Measurements from ENCODE around the gene LRRC4C. TPM values are rescaled to one million over a fixed set of nuclear protein-coding genes. Genes with fewer than 3 reads are reported as not detected.

LRRC4C gene
- total and polyA plus RNA-seq, 10 of the 15 experiments (the other 5 are each of a cell fraction or from before 2014, with no cell fraction given): 1.5 TPM; not detected in 9

GRCh38 chr11:40100162-40100553, 1359.3 kb downstream of the LRRC4C start (continued):
- TF ChIP-seq, protein P1, sequence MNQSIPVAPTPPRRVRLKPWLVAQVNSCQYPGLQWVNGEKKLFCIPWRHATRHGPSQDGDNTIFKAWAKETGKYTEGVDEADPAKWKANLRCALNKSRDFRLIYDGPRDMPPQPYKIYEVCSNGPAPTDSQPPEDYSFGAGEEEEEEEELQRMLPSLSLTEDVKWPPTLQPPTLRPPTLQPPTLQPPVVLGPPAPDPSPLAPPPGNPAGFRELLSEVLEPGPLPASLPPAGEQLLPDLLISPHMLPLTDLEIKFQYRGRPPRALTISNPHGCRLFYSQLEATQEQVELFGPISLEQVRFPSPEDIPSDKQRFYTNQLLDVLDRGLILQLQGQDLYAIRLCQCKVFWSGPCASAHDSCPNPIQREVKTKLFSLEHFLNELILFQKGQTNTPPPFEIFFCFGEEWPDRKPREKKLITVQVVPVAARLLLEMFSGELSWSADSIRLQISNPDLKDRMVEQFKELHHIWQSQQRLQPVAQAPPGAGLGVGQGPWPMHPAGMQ (IDR thresholded peaks at IDR 0.05; ENCODE audit: borderline replicate concordance): no peak

GRCh38 chr11:40099426-40100161, 1359.9 kb downstream of the LRRC4C start:
- intact Hi-C loops (cut with micrococcal nuclease; ENCODE audit: unreplicated experiment): no loop called here
- Histone ChIP-seq H3K27ac (ENCODE audit: control insufficient read depth, insufficient read depth) (no peak overlapping the region), H3K4me1 (ENCODE audit: control insufficient read depth, insufficient read depth, low read length) (no peaks in the 10 kb centered on the region), H3K4me3 (no peak overlapping the region), H3K9me3 (replicated peaks; ENCODE audit: control insufficient read depth, insufficient read depth, low read length) (no peaks in the 10 kb centered on the region), H3K9ac (ENCODE audit: control insufficient read depth, insufficient read depth, low read length) (no peak overlapping the region), H3K27me3 (replicated peaks in 1 of 2; ENCODE audit: control insufficient read depth in 2 of 2, insufficient read depth in 2 of 2, low read length in 1 of 2) (no peaks in the 10 kb centered on the region), H4K20me1 (ENCODE audit: control insufficient read depth, insufficient read depth) (no peaks in the 10 kb centered on the region), H3K36me3 (ENCODE audit: control insufficient read depth in 2 of 2, insufficient read depth in 2 of 2, low read length in 1 of 2) (no peaks in the 10 kb centered on the region), H3K4me2 (ENCODE audit: control insufficient read depth, insufficient read depth) (no peak overlapping the region), H3K79me2 (ENCODE audit: control insufficient read depth, insufficient read depth, low read length) (no peaks in the 10 kb centered on the region), H2AFZ (ENCODE audit: control insufficient read depth, low read depth, low read length) (no peak overlapping the region)
- WGBS (ENCODE audit: insufficient coverage, insufficient replicate concordance, low lambda C conversion rate, missing lambda C conversion rate): 26% methylated on average over 13 of the region's 13 CpGs
- in situ Hi-C loops (cut with MboI): no loop called here
- ATAC-seq (no peak), DNase-seq (ENCODE audit: low read depth, low spot score) (no peak), FAIRE-seq (no peak)
- ChIA-PET SMC1A (ENCODE audit: uncharacterized antibody, unreplicated experiment) (no interaction called here), POLR2A (interaction anchor here (0.7 kb wide), 1 partner anchor 945 kb away, joined by 6 read pairs; no protein-coding TSS in a partner anchor), RAD21 (ENCODE audit: unreplicated experiment) (no interaction called here), CTCF (interaction anchor here (0.6 to 1.1 kb wide), 2 partner anchors 13 to 735 kb away, joined by 3 to 4 read pairs; no protein-coding TSS in a partner anchor)
- no TSS peak for BruUV-seq (replicated peaks)
- TF ChIP-seq SIX5 (IDR thresholded peaks at IDR 0.05; ENCODE audit: low read depth, low read length, severe bottlenecking) (no peak), SUZ12 (IDR thresholded peaks at IDR 0.05; ENCODE audit: unreplicated experiment) (no peak), BRCA1 (IDR thresholded peaks at IDR 0.05; ENCODE audit: low read depth, low read length) (no peak), POU2F2 (IDR thresholded peaks at IDR 0.05; ENCODE audit: borderline replicate concordance, low read depth, low read length) (no peak), STAT1 (conservative IDR thresholded peaks at IDR 0.05) (no peak), CREM (IDR thresholded peaks at IDR 0.05; ENCODE audit: low read depth) (no peak), KDM1A (IDR thresholded peaks at IDR 0.05; ENCODE audit: borderline replicate concordance) (no peak), IRF4 (IDR thresholded peaks at IDR 0.05; ENCODE audit: low read depth, low read length) (no peak)
- TF ChIP-seq, protein P2, sequence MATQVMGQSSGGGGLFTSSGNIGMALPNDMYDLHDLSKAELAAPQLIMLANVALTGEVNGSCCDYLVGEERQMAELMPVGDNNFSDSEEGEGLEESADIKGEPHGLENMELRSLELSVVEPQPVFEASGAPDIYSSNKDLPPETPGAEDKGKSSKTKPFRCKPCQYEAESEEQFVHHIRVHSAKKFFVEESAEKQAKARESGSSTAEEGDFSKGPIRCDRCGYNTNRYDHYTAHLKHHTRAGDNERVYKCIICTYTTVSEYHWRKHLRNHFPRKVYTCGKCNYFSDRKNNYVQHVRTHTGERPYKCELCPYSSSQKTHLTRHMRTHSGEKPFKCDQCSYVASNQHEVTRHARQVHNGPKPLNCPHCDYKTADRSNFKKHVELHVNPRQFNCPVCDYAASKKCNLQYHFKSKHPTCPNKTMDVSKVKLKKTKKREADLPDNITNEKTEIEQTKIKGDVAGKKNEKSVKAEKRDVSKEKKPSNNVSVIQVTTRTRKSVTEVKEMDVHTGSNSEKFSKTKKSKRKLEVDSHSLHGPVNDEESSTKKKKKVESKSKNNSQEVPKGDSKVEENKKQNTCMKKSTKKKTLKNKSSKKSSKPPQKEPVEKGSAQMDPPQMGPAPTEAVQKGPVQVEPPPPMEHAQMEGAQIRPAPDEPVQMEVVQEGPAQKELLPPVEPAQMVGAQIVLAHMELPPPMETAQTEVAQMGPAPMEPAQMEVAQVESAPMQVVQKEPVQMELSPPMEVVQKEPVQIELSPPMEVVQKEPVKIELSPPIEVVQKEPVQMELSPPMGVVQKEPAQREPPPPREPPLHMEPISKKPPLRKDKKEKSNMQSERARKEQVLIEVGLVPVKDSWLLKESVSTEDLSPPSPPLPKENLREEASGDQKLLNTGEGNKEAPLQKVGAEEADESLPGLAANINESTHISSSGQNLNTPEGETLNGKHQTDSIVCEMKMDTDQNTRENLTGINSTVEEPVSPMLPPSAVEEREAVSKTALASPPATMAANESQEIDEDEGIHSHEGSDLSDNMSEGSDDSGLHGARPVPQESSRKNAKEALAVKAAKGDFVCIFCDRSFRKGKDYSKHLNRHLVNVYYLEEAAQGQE (IDR thresholded peaks at IDR 0.05; ENCODE audit: low read depth, low read length): no peak
- TF ChIP-seq, protein P3, sequence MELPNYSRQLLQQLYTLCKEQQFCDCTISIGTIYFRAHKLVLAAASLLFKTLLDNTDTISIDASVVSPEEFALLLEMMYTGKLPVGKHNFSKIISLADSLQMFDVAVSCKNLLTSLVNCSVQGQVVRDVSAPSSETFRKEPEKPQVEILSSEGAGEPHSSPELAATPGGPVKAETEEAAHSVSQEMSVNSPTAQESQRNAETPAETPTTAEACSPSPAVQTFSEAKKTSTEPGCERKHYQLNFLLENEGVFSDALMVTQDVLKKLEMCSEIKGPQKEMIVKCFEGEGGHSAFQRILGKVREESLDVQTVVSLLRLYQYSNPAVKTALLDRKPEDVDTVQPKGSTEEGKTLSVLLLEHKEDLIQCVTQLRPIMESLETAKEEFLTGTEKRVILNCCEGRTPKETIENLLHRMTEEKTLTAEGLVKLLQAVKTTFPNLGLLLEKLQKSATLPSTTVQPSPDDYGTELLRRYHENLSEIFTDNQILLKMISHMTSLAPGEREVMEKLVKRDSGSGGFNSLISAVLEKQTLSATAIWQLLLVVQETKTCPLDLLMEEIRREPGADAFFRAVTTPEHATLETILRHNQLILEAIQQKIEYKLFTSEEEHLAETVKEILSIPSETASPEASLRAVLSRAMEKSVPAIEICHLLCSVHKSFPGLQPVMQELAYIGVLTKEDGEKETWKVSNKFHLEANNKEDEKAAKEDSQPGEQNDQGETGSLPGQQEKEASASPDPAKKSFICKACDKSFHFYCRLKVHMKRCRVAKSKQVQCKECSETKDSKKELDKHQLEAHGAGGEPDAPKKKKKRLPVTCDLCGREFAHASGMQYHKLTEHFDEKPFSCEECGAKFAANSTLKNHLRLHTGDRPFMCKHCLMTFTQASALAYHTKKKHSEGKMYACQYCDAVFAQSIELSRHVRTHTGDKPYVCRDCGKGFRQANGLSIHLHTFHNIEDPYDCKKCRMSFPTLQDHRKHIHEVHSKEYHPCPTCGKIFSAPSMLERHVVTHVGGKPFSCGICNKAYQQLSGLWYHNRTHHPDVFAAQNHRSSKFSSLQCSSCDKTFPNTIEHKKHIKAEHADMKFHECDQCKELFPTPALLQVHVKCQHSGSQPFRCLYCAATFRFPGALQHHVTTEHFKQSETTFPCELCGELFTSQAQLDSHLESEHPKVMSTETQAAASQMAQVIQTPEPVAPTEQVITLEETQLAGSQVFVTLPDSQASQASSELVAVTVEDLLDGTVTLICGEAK (IDR thresholded peaks at IDR 0.05; ENCODE audit: borderline replicate concordance): no peak
- TF ChIP-seq, protein P4, sequence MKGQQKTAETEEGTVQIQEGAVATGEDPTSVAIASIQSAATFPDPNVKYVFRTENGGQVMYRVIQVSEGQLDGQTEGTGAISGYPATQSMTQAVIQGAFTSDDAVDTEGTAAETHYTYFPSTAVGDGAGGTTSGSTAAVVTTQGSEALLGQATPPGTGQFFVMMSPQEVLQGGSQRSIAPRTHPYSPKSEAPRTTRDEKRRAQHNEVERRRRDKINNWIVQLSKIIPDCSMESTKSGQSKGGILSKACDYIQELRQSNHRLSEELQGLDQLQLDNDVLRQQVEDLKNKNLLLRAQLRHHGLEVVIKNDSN (IDR thresholded peaks at IDR 0.05; ENCODE audit: borderline replicate concordance, extremely low read length, insufficient read depth, low read depth, low read length): no peak
